ENCODE measurements around the gene AGBL4. TPM values are rescaled to one million over a fixed set of nuclear protein-coding genes. Genes with fewer than 3 reads are reported as not detected.

Gene AGBL4
- total RNA-seq, 1 donor from 2014 or later = not detected

DNA sequence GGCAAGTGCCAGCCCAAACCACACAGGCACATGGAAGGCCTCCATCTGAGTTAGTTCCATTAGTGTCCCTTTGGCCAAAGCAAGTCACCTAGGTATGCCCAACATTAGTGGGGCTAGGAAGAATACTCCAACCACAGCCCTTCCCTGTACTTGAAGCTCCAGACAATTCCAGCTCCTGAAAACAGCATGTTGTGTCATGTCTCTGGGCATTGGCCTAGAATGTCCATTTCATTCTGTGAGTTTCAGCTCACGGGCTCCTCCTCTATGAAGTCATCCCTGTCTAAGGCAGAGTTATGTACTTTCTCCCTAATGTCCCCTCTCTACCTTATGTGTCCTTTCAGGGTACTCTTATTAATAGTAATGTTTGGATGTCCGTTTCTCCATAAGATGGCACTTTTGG lies 1455.3 kb downstream of the AGBL4 start:
- intact Hi-C loops (cut with micrococcal nuclease) = no loop called here

- intact Hi-C loops (cut with micrococcal nuclease) = no loop called here
Observed at GRCh38 chr1:48566492-48566891, 1457.3 kb downstream of the AGBL4 start.

DNA sequence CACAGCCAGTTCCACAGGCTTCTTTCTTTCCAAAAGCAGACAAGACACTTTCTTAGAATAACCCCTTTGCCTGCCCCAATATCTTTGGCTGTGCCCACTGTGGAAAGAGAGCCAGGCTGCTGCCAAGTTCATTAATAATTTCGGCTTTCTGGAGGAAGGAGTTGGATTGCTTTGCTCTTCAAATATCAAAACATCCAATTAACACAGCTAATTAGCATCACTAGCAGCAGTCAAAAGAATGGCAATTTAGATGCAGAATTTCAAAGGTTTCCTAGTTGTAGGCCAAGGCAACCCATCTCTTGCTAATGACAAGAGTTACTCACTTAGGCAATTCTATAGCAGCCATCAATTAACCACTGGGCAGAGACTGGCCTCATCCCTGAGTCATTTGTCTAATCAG lies 1460.7 kb downstream of the AGBL4 start:
- intact Hi-C loops (cut with micrococcal nuclease) = no loop called here

DNA sequence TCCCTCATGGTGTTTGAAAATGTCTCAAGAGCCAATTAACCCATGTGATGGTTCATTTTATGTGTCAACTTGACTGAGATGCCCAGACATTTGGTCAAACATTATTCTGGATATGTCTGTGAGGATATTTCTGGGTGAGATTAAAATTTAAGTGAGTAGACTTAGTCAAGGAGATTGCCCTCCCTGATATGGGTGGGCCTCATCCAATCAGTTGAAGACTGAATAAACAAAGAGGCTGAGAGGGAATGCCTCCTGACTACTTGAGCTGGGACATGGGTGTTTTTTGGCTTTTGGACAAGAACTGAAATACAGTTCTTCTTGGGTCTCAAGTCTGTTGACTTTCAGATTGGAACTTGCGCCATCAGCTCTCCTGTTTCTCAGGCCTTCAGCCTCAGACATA lies 1462.3 kb downstream of the AGBL4 start:
- intact Hi-C loops (cut with micrococcal nuclease) = no loop called here

DNA sequence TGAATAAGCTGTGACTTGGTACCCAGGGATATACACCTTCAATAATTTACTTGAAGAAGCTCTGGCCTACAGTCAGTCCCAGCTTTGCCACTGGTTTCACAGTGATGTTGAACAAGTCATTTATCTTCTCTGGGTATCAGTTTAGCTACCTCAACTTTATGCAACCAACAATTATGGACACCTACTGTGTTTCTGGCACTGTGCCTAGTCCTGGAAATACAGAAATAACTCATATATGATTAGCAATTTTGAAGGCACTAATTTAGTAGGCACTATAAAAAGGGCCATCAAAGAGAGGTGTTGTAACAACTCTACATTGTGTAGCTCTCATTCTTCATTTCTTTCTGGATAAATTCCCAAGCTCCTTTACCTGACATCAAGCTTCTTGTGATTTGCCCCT lies 1463.2 kb downstream of the AGBL4 start:
- intact Hi-C loops (cut with micrococcal nuclease) = no loop called here

GRCh38 chr1:48560116-48560515 lies 1463.6 kb downstream of the AGBL4 start:
- intact Hi-C loops (cut with micrococcal nuclease) = no loop called here

DNA sequence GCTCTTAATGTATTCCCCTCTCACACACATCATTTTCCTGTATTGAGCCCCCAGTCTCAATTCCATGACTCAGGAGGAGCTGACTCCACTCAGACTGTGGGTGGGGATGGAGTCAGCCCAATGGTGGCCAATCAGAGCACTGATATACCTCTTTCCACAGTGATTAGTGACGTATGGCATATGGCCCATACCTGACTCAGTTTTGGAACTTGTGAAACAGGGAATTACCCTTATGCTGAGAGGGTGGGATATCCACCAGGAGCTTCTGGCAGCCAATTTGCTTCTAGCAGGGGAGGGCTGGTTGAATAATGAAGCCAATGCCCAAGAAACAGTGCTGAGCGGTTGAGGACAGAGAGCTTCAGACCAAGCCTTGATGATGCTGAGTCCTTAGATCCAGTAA lies 1465.4 kb downstream of the AGBL4 start:
- intact Hi-C loops (cut with micrococcal nuclease) = no loop called here

GRCh38 chr1:48556186-48556850 lies 1467.4 kb downstream of the AGBL4 start:
- intact Hi-C loops (cut with micrococcal nuclease) = no loop called here

GRCh38 chr1:48555271-48555670 lies 1468.5 kb downstream of the AGBL4 start:
- intact Hi-C loops (cut with micrococcal nuclease) = no loop called here

DNA sequence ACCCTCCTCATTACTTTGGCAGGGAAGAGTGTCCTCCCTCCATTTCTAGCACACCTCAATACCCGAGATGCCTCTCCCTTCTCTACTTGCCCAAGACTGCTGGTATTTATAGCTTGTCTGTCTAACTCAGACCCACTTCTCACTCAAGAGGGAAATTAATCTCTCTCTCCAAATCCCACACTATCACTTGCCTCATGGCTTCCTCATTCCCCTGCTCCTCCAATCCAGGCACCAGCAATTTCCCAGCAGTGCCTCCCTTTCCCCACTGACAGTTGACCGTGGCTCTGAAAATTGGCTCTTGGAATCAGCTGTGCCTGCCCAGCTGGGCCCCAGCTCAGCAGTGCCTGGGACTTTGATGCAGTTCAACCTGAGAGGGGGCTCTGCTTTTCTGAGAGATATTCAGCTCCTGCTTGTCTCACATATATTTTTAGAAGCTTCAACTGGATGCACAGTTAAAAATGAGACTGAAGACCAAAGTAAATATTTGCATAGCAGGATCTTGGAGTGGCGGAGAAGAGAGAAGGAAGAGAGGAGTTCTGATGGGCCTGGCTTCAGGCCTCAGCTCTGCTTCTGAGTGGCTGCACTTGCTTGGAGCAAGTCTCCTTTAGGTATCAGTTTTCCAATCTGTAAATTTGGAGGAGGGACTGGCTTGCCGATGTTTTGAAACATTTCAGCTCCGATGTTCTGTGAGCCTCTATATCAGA lies 1470.7 kb downstream of the AGBL4 start:
- intact Hi-C loops (cut with micrococcal nuclease) = no loop called here

DNA sequence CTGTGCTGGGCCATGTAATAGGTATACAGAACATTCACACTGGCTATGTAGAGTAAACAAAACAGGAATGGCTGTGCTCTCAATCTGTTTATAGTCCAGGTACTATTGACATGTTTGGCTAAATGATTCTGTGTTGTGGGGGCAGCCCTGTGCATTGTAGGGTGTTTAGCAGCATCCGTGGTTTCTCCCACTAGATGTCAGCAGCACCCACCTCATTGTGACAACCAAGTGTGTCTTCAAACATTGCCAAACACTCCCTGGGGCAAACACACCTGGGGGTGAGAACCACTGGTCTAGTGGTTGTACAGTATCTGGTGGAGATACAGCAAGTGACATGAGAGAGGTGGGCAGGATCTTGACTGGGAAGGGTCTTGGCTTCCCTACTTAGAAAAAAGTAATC lies 1471.3 kb downstream of the AGBL4 start:
- intact Hi-C loops (cut with micrococcal nuclease) = no loop called here

DNA sequence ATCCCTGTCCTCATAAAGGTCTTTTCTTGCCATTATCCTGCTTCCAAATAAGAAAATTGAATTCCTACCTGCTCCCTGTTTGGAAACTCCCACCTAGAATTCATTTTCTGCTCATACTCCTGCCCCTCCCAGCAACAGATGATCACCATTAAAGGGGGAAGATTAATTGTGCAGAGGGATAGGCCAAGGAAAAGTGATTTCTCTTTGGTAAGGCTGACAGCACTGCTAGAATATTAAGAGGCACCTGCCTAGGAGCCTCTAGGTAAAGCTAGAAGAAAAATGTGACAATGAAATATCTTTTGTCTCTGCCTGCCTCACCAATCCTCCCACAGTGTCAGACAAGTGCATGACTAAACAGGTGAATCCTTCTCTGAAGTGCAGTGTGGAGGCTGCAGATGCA lies 1474.8 kb downstream of the AGBL4 start:
- intact Hi-C loops (cut with micrococcal nuclease) = no loop called here

GRCh38 chr1:48547561-48548220 lies 1476.1 kb downstream of the AGBL4 start:
- intact Hi-C loops (cut with micrococcal nuclease) = no loop called here

- intact Hi-C loops (cut with micrococcal nuclease) = no loop called here
Observed at GRCh38 chr1:48543854-48544253, 1479.9 kb downstream of the AGBL4 start.

DNA sequence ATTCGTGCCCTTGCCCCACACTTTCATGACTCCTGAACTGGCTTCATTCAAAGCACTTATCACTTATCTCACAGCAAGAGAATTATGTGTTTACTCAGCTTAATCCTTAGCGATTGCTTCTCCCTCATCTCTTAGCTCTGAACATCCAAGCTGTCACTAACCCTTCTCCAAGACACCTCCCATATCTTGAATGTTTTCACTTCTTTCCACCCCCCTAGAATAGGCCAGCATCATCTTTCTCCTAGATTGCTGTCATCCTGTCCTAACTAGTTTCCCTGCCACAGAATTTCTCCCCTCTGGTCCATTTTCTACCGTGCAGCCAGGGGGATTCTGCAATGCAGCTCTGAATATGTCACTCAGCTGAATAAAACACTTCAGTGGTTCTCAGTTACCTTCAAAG lies 1483.2 kb downstream of the AGBL4 start:
- intact Hi-C loops (cut with micrococcal nuclease) = no loop called here

DNA sequence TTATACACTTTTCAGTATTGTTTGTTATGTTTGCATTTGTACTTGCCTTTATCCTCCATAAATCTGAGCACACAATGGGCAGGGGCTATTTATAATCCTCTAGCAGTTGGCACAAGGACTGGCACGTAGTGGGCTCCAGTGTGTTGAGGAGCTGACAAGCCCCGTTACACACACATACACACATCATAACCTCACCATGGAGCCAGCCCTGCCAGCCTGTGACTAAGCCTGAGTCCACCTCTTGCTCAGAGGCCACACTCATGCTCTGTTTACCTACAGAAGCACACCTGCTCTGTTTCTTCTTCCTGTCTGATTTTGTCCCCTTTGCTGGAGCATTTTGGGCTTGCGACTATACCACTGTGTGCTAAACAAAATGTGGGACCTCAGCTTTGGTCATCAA lies 1487.3 kb downstream of the AGBL4 start:
- intact Hi-C loops (cut with micrococcal nuclease) = no loop called here

DNA sequence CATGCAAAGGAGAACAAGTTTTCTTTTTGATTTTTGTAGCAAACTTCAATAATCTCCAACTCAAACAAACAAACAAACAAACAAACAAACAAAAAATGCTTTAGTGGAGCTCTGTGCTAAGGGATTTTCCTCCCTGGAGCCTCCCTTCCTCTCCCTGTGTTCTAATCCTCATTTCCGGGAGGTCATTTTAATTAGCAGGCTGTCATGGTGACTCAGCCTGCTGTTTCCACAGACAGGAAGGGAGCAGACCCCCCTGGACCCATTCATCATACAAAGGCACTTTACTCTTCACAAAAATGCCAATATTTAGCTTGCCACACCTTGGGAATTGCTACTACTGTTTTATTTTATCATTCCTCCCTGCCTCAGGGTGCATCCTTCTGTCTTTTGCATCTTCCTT lies 1490.8 kb downstream of the AGBL4 start:
- intact Hi-C loops (cut with micrococcal nuclease) = no loop called here

DNA sequence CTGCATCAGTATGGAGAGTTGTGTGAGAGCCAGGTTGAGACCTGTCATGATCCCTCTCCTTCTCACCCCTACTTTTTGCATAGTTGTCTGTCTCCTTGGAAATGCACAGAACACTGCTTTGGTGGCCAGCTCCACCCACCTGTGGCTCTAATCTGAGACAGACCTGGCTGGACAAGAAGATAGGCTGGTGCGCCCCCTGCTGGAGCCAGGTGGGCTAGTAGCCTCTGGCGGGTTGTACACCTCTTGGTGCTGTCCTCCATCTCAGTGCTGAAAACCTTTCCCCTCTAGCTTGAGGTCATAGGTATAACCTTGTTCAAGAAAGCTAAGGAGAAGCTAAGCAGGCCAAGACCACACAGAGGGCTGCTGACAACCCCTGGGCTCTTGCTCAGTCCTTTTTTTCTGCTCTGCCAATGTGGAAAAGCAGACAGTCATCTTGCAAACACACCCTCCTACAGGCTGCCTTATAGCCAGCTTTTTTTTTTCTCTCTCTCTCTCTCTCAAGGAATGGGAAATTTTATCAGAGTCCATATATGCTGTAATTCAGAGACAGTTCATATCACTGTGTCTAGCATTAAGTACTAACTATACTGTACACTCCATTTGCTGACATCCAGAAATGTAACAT lies 1492.9 kb downstream of the AGBL4 start:
- intact Hi-C loops (cut with micrococcal nuclease) = loop anchor here (1.0 kb wide), 1 partner anchor 33 kb away; no protein-coding TSS in a partner anchor

DNA sequence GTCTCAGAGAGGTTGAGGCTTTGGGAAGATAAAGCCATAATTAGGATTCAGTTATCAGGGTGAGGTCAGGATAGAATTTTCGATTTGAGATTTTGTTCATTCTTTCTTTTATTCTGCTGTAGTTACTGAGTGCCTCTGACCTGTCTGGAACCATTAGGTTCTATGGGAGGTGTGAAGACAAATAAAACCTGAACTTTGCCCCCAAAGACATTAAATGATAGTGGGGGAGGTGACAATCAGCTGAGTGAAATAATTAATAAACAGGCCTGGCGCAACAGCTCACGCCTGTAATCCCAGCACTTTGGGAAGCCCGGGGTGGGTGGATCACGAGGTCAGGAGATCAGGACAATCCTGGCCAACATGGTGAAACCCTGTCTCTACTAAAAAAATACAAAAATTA lies 1496.7 kb downstream of the AGBL4 start:
- intact Hi-C loops (cut with micrococcal nuclease) = no loop called here

- intact Hi-C loops (cut with micrococcal nuclease) = no loop called here
Observed at GRCh38 chr1:48526008-48526710, 1497.6 kb downstream of the AGBL4 start.

DNA sequence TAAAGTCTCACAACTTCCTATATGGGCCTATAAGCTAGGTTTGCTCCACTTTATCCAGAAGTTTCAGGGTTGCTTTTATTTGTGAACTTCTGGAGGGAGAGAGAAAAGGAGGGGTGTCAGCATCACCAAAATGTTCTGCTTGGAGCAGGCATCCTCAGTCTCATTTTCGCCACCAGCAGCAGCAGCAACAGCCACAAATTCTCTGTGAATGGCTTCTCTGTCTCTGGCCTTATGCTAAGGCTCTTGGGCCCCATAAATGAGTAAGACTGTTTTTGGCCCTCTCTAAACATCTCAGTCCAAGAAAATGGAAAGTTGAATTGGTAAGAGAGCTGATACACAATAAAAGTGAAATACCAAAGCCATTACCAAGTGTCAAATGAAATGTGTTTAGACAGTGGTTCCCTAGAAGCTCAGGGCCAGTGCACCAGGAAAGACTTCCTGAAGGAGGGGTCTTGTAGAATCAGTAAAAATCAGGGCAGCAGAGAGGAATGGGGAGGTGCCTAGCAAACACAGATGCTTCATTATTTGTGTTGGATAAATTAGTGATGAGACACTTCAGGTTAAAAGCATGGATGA lies 1498.8 kb downstream of the AGBL4 start:
- intact Hi-C loops (cut with micrococcal nuclease) = no loop called here
